Esophagus muscularis mucosa (tissue), 4 donors: Measurements from ENCODE around the gene DIDO1. TPM values are rescaled to one million over a fixed set of nuclear protein-coding genes. Genes with fewer than 3 reads are reported as not detected.

Experiments
- DNase-seq: peaks from one replicate; pipeline ENCODE4 v3.0.0-alpha.2; 2017; ENCODE audit errors: extremely low spot score
- H3K27ac ChIP-seq, 4 donors: fragments of 200-600 bp; sonication (generic); replicated peaks in 1 of 4; 1 replicate in 3 of 4; 2 replicates in 1 of 4; pipeline ENCODE4 v1.5.1; 2016 to 2019; ENCODE audit warnings: mild to moderate bottlenecking in 1 of 4
- H3K27me3 ChIP-seq, 4 donors: fragments of 200-600 bp; sonication (generic); one replicate each; pipeline versions ENCODE4 v1.5.1 to v1.6.0; 2016 to 2019
- H3K36me3 ChIP-seq, 4 donors: fragments of 200-600 bp; sonication (generic); one replicate each; pipeline ENCODE4 v1.5.1; 2016 to 2019
- H3K4me1 ChIP-seq, 4 donors: fragments of 200-600 bp; sonication (generic); one replicate each; pipeline ENCODE4 v1.5.1; 2016 to 2019
- H3K4me3 ChIP-seq, 4 donors: fragments of 200-600 bp; sonication (generic); 1 replicate in 2 of 4; 2 replicates in 2 of 4; pipeline ENCODE4 v1.5.1; 2016 to 2019; ENCODE audit warnings: mild to moderate bottlenecking in 4 of 4, moderate library complexity in 1 of 4
- H3K9me3 ChIP-seq, 4 donors: fragments of 200-600 bp; sonication (generic); 1 replicate in 3 of 4; 2 replicates in 1 of 4; pipeline ENCODE4 v1.5.1; 2016 to 2019
- EP300 ChIP-seq: sonication (generic); formaldehyde crosslinking; IDR thresholded peaks from one replicate; pipeline ENCODE4 v1.6.1; 2017; ENCODE audit warnings: antibody characterized with exemption
- POLR2A ChIP-seq: fragments of 450-650 bp; IDR thresholded peaks from one replicate; pipeline ENCODE4 v1.6.1; 2017; ENCODE audit warnings: antibody characterized with exemption, moderate library complexity, mild to moderate bottlenecking, low read depth
- POLR2AphosphoS5 ChIP-seq, 2 donors: sonication (generic); formaldehyde crosslinking; IDR thresholded peaks; one replicate each; pipeline ENCODE4 v1.6.1; 2017; ENCODE audit warnings: antibody characterized with exemption in 2 of 2
- WGBS: methylation state at CpG from one replicate; pipeline ENCODE4 v1.1.5; 2018; 5-methylcytosine and 5-hydroxymethylcytosine counted together
- intact Hi-C: fragments of 100-400 bp; cut with DNase I; formaldehyde crosslinking; loops from one replicate; pipeline ENCODE4 v1.15.1; 2023
- total RNA-seq, 4 donors: library from RNA; depleted of rRNA; stranded (reverse); fragments of >200 nt; gene quantifications; one replicate each; pipeline versions ENCODE4 v1.1.0 to v1.2.1, GENCODE V29; 2016
- TF ChIP-seq, protein P1 (sequence below), 3 experiments: fragments of 200-600 bp in 2 of 3; fragments of 450-650 bp in 1 of 3; sonication (generic) in 2 of 3; IDR thresholded peaks; one replicate each; pipeline ENCODE4 v1.5.1; 2017 to 2019; ENCODE audit warnings: antibody characterized with exemption in 3 of 3, mild to moderate bottlenecking in 2 of 3, moderate library complexity in 1 of 3

DIDO1 gene
- total RNA-seq, 4 donors from 2014 or later, result 48.9 to 61.6 (median 55.7) TPM

DNA sequence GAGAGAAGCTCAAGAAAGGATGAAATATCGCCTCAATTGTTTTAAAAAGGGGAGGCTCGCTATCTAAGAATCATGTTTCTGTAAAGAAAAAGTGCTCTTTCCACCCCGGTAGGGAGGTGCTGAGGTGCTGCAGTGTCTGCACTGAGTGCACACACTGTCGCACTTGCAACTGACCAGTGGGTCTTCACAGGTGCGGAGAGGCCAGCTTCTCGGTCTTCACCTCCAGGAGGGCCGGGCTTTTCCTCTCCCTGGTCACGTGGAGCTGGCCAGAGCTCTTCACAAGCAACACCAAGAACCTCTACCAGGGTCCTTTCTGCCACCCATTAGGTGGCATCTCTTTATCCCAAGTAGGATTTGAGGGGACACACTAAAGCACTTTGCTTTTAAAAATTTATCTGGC, 36.9 kb downstream of the DIDO1 start:
- H3K9me3 ChIP-seq, result no peaks in the 10 kb centered on the region
- 83% methylated on average over 8 of the region's 8 CpGs for WGBS
- TF ChIP-seq, protein P1, sequence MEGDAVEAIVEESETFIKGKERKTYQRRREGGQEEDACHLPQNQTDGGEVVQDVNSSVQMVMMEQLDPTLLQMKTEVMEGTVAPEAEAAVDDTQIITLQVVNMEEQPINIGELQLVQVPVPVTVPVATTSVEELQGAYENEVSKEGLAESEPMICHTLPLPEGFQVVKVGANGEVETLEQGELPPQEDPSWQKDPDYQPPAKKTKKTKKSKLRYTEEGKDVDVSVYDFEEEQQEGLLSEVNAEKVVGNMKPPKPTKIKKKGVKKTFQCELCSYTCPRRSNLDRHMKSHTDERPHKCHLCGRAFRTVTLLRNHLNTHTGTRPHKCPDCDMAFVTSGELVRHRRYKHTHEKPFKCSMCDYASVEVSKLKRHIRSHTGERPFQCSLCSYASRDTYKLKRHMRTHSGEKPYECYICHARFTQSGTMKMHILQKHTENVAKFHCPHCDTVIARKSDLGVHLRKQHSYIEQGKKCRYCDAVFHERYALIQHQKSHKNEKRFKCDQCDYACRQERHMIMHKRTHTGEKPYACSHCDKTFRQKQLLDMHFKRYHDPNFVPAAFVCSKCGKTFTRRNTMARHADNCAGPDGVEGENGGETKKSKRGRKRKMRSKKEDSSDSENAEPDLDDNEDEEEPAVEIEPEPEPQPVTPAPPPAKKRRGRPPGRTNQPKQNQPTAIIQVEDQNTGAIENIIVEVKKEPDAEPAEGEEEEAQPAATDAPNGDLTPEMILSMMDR (IDR thresholded peaks at IDR 0.05), result no peak
- no peak for TF ChIP-seq EP300
- TF ChIP-seq POLR2AphosphoS5 (IDR thresholded peaks at IDR 0.05), result no peak
- no peak for TF ChIP-seq POLR2A
- H3K36me3 ChIP-seq, result peaks cover 62 to 86% (median 80%) of the 10 kb centered on the region in 4 donors
- no peak overlapping the region for H3K4me3 ChIP-seq
- peaks cover 3 to 14% (median 14%) of the 10 kb centered on the region in 4 donors for H3K4me1 ChIP-seq
- intact Hi-C loops, result no loop called here
- H3K27me3 ChIP-seq, result no peaks in the 10 kb centered on the region
- no peak for DNase-seq
- H3K27ac ChIP-seq, result no peak overlapping the region

- DNase-seq, result no peak
- H3K9me3 ChIP-seq, result no peaks in the 10 kb centered on the region
- 94% methylated on average over 10 of the region's 17 CpGs for WGBS
- peaks cover 57 to 81% (median 75%) of the 10 kb centered on the region in 4 donors for H3K36me3 ChIP-seq
- H3K4me3 ChIP-seq, result no peak overlapping the region
- no peaks in the 10 kb centered on the region for H3K27me3 ChIP-seq
- H3K4me1 ChIP-seq, result peaks cover 3 to 14% (median 14%) of the 10 kb centered on the region in 4 donors
- intact Hi-C loops, result no loop called here
- H3K27ac ChIP-seq, result no peak overlapping the region
- TF ChIP-seq POLR2AphosphoS5 (IDR thresholded peaks at IDR 0.05) (no peak), EP300 (no peak), POLR2A (no peak)
- TF ChIP-seq, protein P1 (IDR thresholded peaks at IDR 0.05), result no peak
Measured at GRCh38 chr20:62888910-62889309, 37.4 kb downstream of the DIDO1 start.

DNA sequence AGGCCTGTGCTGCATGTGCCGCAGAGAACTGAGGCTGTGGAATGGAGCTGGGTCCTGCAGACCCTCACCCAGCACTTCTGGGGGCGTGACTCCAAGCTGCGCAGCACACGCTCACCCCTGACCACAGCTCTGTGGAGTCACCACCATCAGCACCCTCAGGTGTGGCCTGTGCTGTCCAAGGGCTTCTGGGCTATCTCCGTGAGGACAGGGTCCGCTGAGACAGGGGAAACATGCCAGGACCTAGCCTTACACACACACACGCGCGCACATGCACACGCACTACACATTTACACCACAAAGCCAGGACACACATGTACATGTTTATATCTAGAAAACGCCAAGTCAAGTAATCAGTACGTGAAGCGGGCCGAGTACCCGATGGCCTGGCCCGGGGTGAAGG, 37.9 kb downstream of the DIDO1 start:
- WGBS, result 94% methylated on average over 16 of the region's 16 CpGs
- H3K9me3 ChIP-seq, result no peaks in the 10 kb centered on the region
- no peaks in the 10 kb centered on the region for H3K27me3 ChIP-seq
- no peak overlapping the region for H3K27ac ChIP-seq
- H3K36me3 ChIP-seq, result peaks cover 52 to 76% (median 70%) of the 10 kb centered on the region in 4 donors
- DNase-seq, result no peak
- peaks cover 3 to 14% (median 14%) of the 10 kb centered on the region in 4 donors for H3K4me1 ChIP-seq
- H3K4me3 ChIP-seq, result no peak overlapping the region
- TF ChIP-seq POLR2AphosphoS5 (IDR thresholded peaks at IDR 0.05), result no peak
- TF ChIP-seq EP300, result no peak
- TF ChIP-seq, protein P1 (IDR thresholded peaks at IDR 0.05), result no peak
- TF ChIP-seq POLR2A, result no peak
- intact Hi-C loops, result no loop called here

DNA sequence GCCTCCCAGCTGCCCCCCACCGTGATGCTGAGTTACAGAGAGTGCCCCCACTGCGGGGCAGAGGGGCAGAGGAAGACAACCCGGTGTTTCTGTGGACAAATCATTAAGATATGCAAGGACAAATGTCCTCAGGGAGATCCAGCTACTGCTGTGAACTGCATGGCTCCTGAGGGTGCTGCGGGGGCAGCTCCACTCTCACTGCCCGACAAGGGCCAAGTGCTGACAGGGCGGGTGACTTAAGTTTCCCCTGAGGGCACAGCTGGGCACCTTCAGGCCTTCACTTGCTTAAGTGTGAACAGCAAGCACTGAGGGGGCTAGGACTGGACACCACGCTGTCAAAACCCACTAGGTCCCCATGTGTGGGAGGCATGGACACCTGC, 38.5 kb downstream of the DIDO1 start:
- Histone ChIP-seq H3K27me3 (no peaks in the 10 kb centered on the region), H3K36me3 (peaks cover 47 to 70% (median 64%) of the 10 kb centered on the region in 4 donors), H3K27ac (peak overlapping the region in 3 of 4 donors; percentile 28 to 65 (median 47)), H3K4me1 (peaks cover 3 to 14% (median 14%) of the 10 kb centered on the region in 4 donors), H3K4me3 (no peak overlapping the region), H3K9me3 (no peaks in the 10 kb centered on the region)
- intact Hi-C loops, result no loop called here
- WGBS, result 86% methylated on average over 4 of the region's 7 CpGs
- DNase-seq, result no peak
- TF ChIP-seq EP300, result no peak

DNA sequence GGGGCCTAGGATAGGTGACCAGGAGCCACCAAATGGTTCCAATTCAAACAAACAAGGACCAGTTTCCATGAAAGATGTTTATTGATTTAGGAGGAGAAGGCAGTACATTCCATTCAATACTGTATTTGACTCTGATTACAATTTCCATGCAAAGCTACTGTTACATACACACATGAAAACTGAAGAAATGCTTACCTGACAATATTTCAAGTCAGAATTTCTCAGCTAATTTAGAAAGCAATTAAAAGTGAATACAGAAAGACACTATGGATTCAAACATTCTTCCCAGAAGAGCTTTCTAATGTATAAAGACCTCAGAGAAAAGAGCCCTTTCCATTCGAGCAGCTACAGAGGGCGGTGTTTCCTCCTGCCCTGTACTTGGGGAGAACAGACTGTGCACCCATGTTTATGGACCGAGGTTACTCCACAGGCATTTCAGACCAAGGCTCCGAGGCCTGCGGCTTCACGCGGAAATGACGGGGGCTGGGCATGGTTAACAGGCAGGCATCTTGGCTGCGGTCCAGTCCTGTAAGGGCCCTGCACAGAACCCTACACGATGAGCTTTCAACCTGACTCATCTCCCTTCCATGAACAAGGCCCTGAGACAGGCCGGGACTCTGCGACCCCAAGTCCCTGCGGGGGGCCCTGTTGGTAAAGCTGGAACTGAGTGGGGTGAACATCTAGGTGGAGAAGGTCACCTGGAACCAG, 39.0 kb downstream of the DIDO1 start:
- Histone ChIP-seq H3K4me3 (no peak overlapping the region), H3K9me3 (no peaks in the 10 kb centered on the region), H3K27ac (peak overlapping the region in 3 of 4 donors; percentile 28 to 65 (median 47)), H3K27me3 (no peaks in the 10 kb centered on the region), H3K36me3 (peaks cover 42 to 65% (median 59%) of the 10 kb centered on the region in 4 donors), H3K4me1 (peaks cover 3 to 14% (median 14%) of the 10 kb centered on the region in 4 donors)
- TF ChIP-seq EP300 (no peak), POLR2A (no peak), POLR2AphosphoS5 (IDR thresholded peaks at IDR 0.05) (peak in 1 of 2 donors; percentile 59)
- TF ChIP-seq, protein P1 (IDR thresholded peaks at IDR 0.05), result no peak
- 47% methylated on average over 13 of the region's 13 CpGs for WGBS
- intact Hi-C loops, result no loop called here
- DNase-seq, result no peak
